Right atrium auricular region (tissue), 2 donors: Measurements from ENCODE around the gene DHX35. TPM values are rescaled to one million over a fixed set of nuclear protein-coding genes. Genes with fewer than 3 reads are reported as not detected.

Experiments
- DNase-seq: peaks from one replicate; pipeline ENCODE4 v3.0.0-alpha.2; 2019; ENCODE audit warnings: low spot score
- H3K27ac ChIP-seq, 2 donors: fragments of 200-600 bp; sonication (generic); 1 replicate in 1 of 2; 2 replicates in 1 of 2; pipeline ENCODE4 v1.5.1; 2016 to 2019
- H3K27me3 ChIP-seq, 2 donors: fragments of 200-600 bp; sonication (generic); one replicate each; pipeline versions ENCODE4 v1.5.1 to v1.6.0; 2017 to 2019
- H3K36me3 ChIP-seq: fragments of 200-600 bp; sonication (generic); one replicate; pipeline ENCODE4 v1.5.1; 2016
- H3K4me1 ChIP-seq, 2 donors: fragments of 200-600 bp; sonication (generic); one replicate each; pipeline versions ENCODE4 v1.5.1 to v1.6.0; 2017 to 2019
- H3K4me3 ChIP-seq, 2 donors: fragments of 200-600 bp; sonication (generic); 1 replicate in 1 of 2; 2 replicates in 1 of 2; pipeline ENCODE4 v1.5.1; 2017 to 2019; ENCODE audit warnings: mild to moderate bottlenecking in 1 of 2, moderate library complexity in 1 of 2
- H3K9me3 ChIP-seq, 2 donors: fragments of 200-600 bp; sonication (generic); one replicate each; pipeline ENCODE4 v1.5.1; 2019
- total RNA-seq, 2 donors: library from RNA; depleted of rRNA; stranded (reverse); fragments of >200 nt; gene quantifications; one replicate each; pipeline ENCODE4 v1.1.0, GENCODE V29; 2016
- TF ChIP-seq, protein P1 (sequence below), 2 donors: fragments of 200-600 bp; sonication (generic); IDR thresholded peaks; one replicate each; pipeline ENCODE4 v1.5.1; 2019; ENCODE audit warnings: antibody characterized with exemption in 2 of 2

DHX35 gene
- total RNA-seq, 2 donors from 2014 or later, result 15.2 to 41.0 TPM

DNA sequence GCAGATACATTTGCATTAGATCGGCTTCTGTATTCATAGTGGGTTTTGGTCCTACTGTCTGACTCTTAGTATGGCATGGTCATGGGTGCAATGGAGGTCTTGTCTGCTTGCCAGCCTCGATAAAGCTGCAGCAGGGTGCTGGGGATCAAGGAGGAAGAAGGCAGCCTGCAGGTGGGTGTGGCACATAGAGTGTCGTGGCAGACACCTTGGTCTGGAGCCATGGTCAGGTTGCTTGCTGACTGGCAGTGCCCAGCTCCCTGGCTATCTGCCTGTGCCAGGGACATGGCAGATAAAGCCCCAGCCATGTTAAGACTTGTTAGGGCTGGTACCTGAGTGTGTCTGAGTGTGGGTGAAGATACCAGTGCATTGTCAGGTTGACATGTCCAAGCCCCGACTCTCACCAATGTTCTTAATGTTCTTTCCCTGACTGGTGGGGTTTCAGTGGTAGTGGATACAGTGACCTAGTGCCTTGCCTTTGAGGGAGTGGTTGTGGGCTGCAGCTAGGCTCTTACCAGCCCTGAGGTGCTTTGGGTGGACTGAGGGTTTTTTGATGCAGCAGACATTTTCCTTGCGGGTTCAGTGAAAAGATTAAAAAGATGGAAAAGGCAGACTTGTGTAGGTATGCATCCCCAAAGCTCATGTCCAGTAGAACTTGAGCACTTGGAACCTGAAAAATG lies 34.1 kb upstream of the DHX35 start:
- no peak for DNase-seq
- TF ChIP-seq, protein P1, sequence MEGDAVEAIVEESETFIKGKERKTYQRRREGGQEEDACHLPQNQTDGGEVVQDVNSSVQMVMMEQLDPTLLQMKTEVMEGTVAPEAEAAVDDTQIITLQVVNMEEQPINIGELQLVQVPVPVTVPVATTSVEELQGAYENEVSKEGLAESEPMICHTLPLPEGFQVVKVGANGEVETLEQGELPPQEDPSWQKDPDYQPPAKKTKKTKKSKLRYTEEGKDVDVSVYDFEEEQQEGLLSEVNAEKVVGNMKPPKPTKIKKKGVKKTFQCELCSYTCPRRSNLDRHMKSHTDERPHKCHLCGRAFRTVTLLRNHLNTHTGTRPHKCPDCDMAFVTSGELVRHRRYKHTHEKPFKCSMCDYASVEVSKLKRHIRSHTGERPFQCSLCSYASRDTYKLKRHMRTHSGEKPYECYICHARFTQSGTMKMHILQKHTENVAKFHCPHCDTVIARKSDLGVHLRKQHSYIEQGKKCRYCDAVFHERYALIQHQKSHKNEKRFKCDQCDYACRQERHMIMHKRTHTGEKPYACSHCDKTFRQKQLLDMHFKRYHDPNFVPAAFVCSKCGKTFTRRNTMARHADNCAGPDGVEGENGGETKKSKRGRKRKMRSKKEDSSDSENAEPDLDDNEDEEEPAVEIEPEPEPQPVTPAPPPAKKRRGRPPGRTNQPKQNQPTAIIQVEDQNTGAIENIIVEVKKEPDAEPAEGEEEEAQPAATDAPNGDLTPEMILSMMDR (IDR thresholded peaks at IDR 0.05), result no peak
- H3K27me3 ChIP-seq, result no peaks in the 10 kb centered on the region
- H3K4me3 ChIP-seq, result no peak overlapping the region
- H3K9me3 ChIP-seq, result no peaks in the 10 kb centered on the region
- peaks cover 0 to 17% of the 10 kb centered on the region in 2 donors for H3K4me1 ChIP-seq
- H3K36me3 ChIP-seq, result no peaks in the 10 kb centered on the region
- no peak overlapping the region for H3K27ac ChIP-seq

GRCh38 chr20:38930242-38930569 lies 31.9 kb upstream of the DHX35 start:
- no peak overlapping the region for H3K4me3 ChIP-seq

GRCh38 chr20:38931984-38932383 lies 30.2 kb upstream of the DHX35 start:
- no peak for DNase-seq
- no peaks in the 10 kb centered on the region for H3K27me3 ChIP-seq
- H3K4me1 ChIP-seq, result peaks cover 0 to 10% of the 10 kb centered on the region in 2 donors
- no peaks in the 10 kb centered on the region for H3K9me3 ChIP-seq
- H3K36me3 ChIP-seq, result no peaks in the 10 kb centered on the region
- H3K4me3 ChIP-seq, result no peak overlapping the region
- TF ChIP-seq, protein P1 (IDR thresholded peaks at IDR 0.05), result no peak
- no peak overlapping the region for H3K27ac ChIP-seq

More at GRCh38 chr20:38930242-38930569, 31.9 kb upstream of the DHX35 start:
- no peaks in the 10 kb centered on the region for H3K36me3 ChIP-seq
- no peak for DNase-seq
- no peaks in the 10 kb centered on the region for H3K9me3 ChIP-seq
- peaks cover 0 to 17% of the 10 kb centered on the region in 2 donors for H3K4me1 ChIP-seq
- H3K27me3 ChIP-seq, result no peaks in the 10 kb centered on the region
- TF ChIP-seq, protein P1 (IDR thresholded peaks at IDR 0.05), result no peak
- no peak overlapping the region for H3K27ac ChIP-seq

GRCh38 chr20:38932457-38933120 lies 29.6 kb upstream of the DHX35 start:
- DNase-seq, result no peak
- H3K27ac ChIP-seq, result no peak overlapping the region
- H3K9me3 ChIP-seq, result no peaks in the 10 kb centered on the region
- H3K27me3 ChIP-seq, result no peaks in the 10 kb centered on the region
- no peak overlapping the region for H3K4me3 ChIP-seq
- peaks cover 0 to 4% of the 10 kb centered on the region in 2 donors for H3K4me1 ChIP-seq
- no peaks in the 10 kb centered on the region for H3K36me3 ChIP-seq
- TF ChIP-seq, protein P1 (IDR thresholded peaks at IDR 0.05), result no peak

DNA sequence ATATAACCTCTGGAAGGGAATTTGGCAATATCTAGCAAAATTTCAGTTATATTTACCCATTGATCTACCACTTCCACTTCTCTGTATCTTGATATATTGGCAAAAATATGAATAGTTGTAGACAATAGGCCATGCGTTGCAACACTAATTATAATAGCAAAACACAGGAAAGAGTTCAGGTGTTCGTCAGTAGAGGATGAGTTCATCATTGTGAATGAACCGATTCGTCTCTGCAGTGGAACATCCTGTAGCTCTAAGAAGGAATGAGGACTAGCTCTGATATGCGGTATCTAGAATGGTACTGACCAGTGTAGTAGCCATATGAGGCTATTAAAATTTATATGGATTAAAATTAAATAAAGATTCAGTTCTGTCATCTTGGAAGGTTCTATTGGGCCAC lies 27.6 kb upstream of the DHX35 start:
- Histone ChIP-seq H3K27me3 (no peaks in the 10 kb centered on the region), H3K36me3 (no peaks in the 10 kb centered on the region), H3K9me3 (no peaks in the 10 kb centered on the region), H3K4me1 (no peaks in the 10 kb centered on the region), H3K27ac (no peak overlapping the region), H3K4me3 (no peak overlapping the region)
- TF ChIP-seq, protein P1 (IDR thresholded peaks at IDR 0.05), result no peak
- DNase-seq, result no peak
